GM19372 (cell line): ENCODE data around the gene PAPLN.

Experiments used
- ATAC-seq: cut with Tn5 transposase; IDR thresholded peaks from one replicate; pipeline ENCODE4 v1.9.1; 2021; ENCODE audit warnings: mild to moderate bottlenecking, low read depth, moderate library complexity; ENCODE audit not compliant: unreplicated experiment

The PAPLN gene

DNA sequence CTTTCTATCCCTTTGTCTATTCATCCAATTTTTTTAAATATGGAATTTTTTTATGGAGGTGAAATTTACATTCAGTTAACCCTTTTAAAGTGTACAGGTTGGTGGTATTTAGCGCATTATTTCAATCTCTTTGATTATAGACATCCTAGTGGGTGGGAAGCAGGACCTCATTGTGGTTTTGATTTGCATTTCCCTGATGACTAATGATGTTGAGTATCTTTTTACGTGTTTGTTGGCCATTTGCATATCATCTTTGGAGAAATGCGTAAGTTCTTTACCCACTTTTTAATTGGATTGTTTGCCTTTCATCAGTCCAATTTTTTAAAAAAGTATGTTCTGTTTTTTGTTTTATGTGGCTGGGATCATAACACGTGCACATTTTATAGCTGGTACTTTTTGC is 20.8 kb downstream of the PAPLN start:
- no peak for ATAC-seq

GRCh38 chr14:73258845-73259611 is 21.7 kb downstream of the PAPLN start:
- no peak for ATAC-seq

DNA sequence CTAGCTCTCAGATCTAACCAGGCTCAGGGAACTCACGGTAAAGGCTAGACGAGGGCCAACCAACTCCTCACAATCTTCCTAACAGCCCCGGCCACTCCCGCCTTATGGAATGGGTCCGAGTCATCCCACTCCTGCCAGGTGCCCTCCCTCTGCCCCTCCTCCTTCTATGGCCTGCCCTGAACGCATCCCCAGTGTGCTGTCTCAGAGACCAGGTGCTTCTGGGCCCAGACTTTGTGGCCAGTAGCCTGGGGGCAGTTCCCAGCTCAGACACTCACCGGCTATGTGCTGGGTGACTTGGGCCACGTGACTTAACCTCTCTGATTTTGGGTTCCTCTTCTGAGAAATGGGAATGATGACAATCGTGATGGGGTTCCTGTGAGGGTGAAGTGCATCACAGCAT is 22.5 kb downstream of the PAPLN start:
- no peak for ATAC-seq

DNA sequence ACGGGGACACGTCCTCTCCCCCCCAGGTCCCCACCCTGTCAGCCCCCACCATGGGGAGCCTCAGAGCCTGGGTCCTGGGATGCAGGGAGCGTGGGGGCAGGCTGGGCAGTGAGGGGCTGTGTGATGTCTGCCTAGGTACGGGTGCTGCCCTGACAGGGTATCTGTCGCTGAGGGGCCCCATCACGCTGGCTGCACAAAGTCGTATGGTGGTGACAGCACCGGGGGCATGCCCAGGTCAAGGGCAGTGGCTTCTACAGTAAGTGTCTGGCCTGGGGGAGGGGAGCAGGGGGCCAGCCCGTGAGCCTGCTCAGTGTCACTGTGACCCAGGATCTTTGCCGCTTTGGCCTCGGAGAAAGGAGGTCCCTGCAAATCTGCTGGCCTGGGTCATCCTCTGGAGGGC is 23.3 kb downstream of the PAPLN start:
- ATAC-seq = no peak

DNA sequence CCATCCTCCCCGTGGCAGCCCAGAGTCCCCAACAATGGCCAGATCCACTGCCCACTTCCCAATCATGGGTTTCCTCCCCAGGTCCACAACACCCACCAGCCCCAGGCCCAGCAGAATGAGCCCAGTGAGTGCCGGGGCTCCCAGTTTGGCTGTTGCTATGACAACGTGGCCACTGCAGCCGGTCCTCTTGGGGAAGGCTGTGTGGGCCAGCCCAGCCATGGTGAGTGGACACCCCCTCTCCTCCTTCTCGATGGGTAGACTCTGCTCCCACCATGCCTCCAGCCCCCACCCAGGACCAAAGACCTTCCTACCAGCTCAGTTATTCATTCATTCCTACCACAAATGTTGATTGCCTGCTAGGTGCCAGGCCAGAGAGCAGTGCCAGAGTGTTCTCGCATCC is 23.8 kb downstream of the PAPLN start:
- no peak for ATAC-seq

- no peak for ATAC-seq
Measured at GRCh38 chr14:73261520-73262426, 24.5 kb downstream of the PAPLN start.

- ATAC-seq = no peak
Measured at GRCh38 chr14:73262427-73263183, 25.3 kb downstream of the PAPLN start.

DNA sequence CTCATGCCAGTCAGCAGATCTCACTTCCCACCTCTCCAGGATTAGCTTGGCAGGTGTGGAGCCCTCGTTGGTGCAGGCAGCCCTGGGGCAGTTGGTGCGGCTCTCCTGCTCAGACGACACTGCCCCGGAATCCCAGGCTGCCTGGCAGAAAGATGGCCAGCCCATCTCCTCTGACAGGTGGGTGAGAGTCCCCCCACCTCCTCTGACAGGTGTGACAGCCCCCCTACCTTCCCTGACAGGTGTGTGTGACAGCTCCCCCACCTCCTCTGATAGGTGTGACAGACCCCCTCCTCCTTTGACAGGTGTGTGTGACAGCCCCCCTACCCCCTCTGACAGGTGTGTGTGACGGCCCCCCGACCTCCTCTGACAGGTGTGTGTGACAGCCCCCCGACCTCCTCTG is 26.3 kb downstream of the PAPLN start:
- ATAC-seq = no peak

- no peak for ATAC-seq
Measured at GRCh38 chr14:73264080-73264884, 27.0 kb downstream of the PAPLN start.

DNA sequence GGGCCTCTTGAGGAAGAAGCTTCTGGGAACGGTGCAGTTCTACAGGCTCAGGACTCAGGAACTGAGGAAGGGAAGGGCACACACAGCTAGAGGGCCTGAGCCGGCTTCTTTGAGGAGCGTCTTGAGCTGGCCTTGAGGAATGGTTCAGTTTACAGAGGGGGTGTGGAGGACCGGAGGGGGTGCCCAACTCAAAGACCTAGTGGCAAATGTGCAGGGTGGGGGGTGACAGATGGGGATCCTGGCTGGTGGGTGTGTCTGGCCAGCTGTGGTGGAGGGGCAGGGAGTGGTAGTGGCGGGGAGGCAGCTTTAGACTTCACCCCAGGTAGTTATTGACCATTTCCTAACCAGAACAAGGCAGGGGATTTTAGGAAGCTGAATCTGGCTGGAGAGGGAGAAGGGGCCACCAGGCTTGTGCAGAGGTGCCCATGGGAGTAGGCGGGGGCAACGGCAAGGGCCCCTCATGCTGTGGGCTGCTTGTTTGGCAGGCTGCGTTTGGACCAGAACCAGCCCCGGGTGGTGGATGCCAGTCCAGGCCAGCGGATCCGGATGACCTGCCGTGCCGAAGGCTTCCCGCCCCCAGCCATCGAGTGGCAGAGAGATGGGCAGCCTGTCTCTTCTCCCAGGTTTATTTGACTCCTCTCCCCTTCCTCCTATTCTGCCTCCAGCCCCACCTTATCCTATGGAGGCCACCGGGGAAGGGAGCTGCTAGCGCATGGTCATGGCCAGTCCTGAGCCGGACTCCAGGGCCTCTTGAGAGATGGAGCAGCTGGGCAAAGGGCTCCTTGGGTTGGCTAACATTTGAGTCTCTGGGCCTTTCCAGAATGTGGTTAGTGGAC is 27.8 kb downstream of the PAPLN start:
- ATAC-seq = no peak

GRCh38 chr14:73265721-73266046 is 28.4 kb downstream of the PAPLN start:
- ATAC-seq = no peak

GRCh38 chr14:73266317-73266716 is 29.0 kb downstream of the PAPLN start:
- ATAC-seq = no peak

DNA sequence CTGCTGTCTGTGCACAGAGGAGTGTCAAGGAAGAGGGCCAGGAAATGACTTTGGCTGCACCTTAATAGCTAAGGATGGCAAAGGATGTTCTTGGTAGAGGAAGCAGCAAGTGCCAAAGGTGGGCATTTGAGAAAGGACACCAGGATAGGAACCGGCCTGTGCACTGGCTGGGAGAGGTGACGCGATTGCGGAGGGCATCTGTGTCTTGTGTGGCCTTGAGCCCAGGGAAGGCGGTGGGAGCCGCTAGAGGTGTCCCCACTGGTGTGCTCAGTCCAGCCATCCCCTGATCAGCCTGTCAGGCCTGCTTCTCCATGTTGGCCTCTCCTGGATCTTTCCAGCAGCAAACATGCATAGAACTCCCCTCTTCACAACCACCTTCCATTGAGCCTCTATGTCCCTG is 30.2 kb downstream of the PAPLN start:
- no peak for ATAC-seq

DNA sequence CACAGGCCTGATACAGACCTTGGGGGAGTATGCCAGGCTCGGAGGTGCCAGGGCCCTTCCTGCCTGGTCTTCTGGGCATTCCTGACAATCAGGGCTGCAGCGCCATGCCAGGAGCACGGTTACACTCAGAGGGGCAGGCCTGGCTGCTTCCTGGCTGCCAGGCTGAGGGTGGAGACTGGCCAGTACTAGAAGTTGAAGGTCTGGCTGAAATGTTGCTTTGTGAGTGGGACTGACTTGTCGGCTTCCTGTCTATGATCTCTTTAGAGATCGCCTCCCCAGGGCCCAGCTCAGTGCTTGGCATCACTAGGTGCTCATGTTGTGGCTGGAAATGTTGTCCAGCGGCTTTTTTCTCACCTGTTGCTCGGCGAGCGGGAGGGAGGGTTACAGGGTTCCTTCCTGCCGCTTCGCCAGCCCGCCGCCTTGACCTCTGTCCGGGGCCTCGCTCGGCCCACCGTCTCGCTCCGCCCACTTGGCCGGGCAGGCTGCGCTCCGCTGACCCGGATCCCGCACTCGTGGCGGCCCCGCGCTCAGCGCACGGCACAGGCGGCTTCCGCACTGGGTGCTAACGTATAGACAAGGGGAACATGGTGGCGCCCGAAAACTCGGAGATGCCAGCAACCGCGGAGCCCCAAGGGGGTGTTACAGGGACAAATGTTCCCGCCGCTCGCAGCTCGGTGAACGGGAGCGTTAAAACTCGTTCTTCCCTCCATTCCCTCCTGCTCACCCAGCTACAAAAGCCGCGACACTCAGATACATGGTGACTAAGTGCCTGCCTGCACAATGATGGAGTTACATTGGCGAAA is 32.6 kb downstream of the PAPLN start:
- ATAC-seq = peak; percentile 68

- no peak for ATAC-seq
Measured at GRCh38 chr14:73272393-73272792, 35.1 kb downstream of the PAPLN start.

DNA sequence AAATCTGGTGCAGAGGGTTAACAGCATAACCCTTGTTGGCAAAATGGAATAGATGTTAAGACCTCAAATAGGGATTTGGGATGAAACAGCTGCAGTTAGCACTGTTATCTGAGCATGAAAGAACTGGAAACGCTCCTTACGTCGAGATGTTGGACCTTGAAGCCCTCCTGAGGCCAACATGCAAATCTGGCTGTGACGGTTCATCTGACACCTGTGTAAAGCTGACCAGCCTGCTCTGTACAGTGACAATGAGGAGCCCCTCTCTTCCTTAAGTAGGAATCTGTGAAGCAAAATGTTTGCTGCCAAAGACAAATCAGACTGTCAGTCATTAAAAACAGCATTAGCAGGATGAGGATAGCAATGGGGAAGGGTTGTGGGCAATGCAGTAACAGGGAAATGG is 36.5 kb downstream of the PAPLN start:
- ATAC-seq = no peak

DNA sequence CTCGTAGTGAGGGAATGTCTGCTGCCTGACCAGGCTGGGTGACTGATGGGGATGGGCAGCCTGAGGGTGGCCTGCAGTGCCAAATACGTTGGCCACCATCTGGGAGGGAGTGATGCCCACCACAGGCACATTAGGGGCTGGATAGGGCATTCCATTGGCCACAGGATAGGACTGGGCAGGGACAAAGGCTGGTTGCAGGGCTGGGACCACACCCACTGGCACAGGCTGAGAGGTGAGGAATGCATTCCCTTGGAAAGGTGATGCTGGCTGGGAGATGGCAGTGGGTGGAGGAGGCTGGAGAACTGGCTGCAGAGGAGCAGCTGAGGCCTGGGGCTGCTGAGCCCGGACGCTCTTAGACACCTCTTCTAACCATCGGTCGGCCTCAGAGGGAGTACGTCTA is 39.5 kb downstream of the PAPLN start:
- ATAC-seq = no peak

GRCh38 chr14:73277376-73277775 is 40.1 kb downstream of the PAPLN start:
- ATAC-seq = no peak

- no peak for ATAC-seq
Measured at GRCh38 chr14:73280903-73281302, 43.6 kb downstream of the PAPLN start.
